Heart left ventricle (tissue), 13 donors: ENCODE data around the gene TYMS.

Experiments
- CTCF ChIP-seq, 12 donors: fragments of 200-600 bp; sonication (generic) in 4 of 12; IDR thresholded peaks; one replicate each; pipeline versions ENCODE4 v1.5.0 to v1.8.0; 2018 to 2022; ENCODE audit warnings: antibody characterized with exemption in 12 of 12, mild to moderate bottlenecking in 5 of 12
- POLR2A ChIP-seq, 2 donors: fragments of 450-650 bp; IDR thresholded peaks; one replicate each; pipeline ENCODE4 v1.6.1; 2017; ENCODE audit warnings: antibody characterized with exemption in 2 of 2, mild to moderate bottlenecking in 2 of 2, moderate library complexity in 2 of 2
- donor health status: ischemic (EF 13 %, LVEDD 7.1; RV severe dilation, severe dysfunction).
- donor health status: DM: no; HTN: yes; CAD: no.
- donor health status: DM: no; HTN: no; CAD: no.
- donor health status: ischemic (EF 25% LVEDD 6.9; RV normal size, moderate dysfunction).
- donor health status: ischemic (EF 25% LVEDD 5.7; RV mildly dilated, moderate dysfunction).
- donor health status: ischemic (EF 35%, LVEDD 5.7; RV mildly dilated, moderate dysfunction).
- donor health status: nonischemic (EF 11% LVEDD 7.7; RV severe dilation, severe dysfunction).
- donor health status: DM: yes; HTN: yes; CAD: no.
- donor health status: PGD.
- donor health status: ischemic (EF 29% LVEDD 5.4; RV normal size, mild dysfunction).
- donor health status: nonischemic (EF 23%, LVEDD 6.1; RV moderate dilation, normal function).

- no peak for TF ChIP-seq CTCF (IDR thresholded peaks at IDR 0.05)
- TF ChIP-seq POLR2A (IDR thresholded peaks at IDR 0.05) = no peak
Measured at GRCh38 chr18:644395-645004, 13.0 kb upstream of the TYMS start.
